Iris pigment epithelial cell (primary cell): ENCODE measurements around the gene SLC35A3.
A peak's percentile ranks its signal among the peaks of the same experiment; 100 is the strongest.
"Not testable (repeated sequence)": the region's sequence is repeated elsewhere in the genome, so short reads cannot be mapped to it uniquely, and the experiment has no call there.

ENCODE experiments used
- DNase-seq: peaks from one replicate; pipeline ENCODE4 v3.0.0-alpha.2; 2011; ENCODE audit warnings: low read depth

SLC35A3 gene

GRCh38 chr1:100036718-100037655 is 67.2 kb downstream of the SLC35A3 start:
- peak; percentile 54 for DNase-seq

GRCh38 chr1:100037656-100037926 is 67.8 kb downstream of the SLC35A3 start:
- DNase-seq = no peak

- DNase-seq = peak; percentile 90
Observed at GRCh38 chr1:100037927-100038659, 68.3 kb downstream of the SLC35A3 start.

DNA sequence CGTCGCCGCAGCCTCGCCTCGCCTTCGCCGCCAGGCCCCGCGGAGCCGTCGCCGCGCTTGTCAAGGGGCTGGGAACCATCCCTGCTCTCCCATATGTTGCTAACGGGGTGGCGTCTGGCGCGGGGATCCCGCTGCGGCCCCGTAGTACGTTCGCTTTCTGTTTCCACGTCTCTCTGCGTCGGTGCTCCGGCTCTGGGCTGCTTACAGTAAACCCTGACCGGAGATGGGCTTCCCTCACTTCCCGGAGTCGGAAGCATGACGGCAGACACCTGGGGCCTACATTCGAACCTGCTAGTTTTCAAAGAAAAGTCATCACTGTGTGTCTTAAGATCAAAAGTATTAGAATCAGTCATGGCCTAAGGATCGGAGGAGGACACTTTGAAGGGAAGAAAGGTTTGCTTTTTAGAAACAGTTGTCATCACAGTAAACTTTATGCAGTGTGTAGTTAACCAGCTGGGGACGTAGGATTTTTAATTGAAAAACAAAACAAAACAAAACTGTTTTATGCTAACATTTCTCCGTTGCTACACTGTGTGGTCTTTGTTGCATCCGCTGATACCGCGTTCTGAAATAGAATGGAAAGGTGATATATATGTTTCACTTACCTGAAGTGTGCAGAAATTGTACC is 69.0 kb downstream of the SLC35A3 start:
- peak; percentile 84 for DNase-seq

DNA sequence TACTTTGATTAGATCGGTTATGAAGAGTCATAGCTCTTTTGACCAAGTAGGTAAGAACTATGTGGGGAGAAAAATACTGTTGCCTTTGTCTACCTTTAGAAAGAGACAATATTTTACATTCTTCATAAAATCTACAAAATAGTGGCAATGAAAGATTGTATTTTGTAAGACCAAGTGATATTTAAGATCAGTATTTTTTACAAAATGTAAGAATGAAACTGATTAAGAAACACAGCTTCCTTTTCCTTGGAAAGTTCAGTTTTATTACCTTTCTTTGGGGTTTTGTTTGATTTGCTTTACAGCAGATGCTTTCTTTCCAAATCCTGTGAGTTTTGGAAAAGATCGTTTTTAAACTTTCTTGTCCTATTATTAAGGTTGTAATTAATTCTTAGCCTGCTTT is 69.8 kb downstream of the SLC35A3 start:
- DNase-seq = no peak

- DNase-seq = no peak
Observed at GRCh38 chr1:100045206-100045605, 75.4 kb downstream of the SLC35A3 start.

GRCh38 chr1:100047235-100047708 is 77.5 kb downstream of the SLC35A3 start:
- not testable (repeated sequence) for DNase-seq

- no peak for DNase-seq
Observed at GRCh38 chr1:100050139-100050538, 80.3 kb downstream of the SLC35A3 start.

GRCh38 chr1:100051401-100051800 is 81.6 kb downstream of the SLC35A3 start:
- no peak for DNase-seq

DNA sequence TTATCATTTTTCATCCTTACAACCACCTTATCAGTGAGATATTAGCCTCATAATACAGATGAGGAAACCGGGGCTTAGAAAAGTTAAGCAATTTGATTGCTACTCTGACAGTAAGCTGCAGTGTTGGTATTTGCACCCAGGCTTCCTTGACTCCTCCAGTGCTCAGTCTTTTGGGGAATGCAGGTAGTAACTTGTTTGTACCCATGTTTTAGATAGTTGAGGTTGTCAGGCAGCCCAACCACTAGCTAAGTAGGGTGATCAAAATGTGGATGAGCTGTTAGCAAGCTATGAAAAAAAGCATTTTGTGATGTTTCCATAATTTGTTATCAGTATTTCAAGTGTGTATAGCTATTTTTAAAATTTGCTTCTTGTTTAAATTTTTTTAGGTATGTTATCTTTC is 82.1 kb downstream of the SLC35A3 start:
- no peak for DNase-seq

- no peak for DNase-seq
Observed at GRCh38 chr1:100053119-100053518, 83.3 kb downstream of the SLC35A3 start.

- no peak for DNase-seq
Observed at GRCh38 chr1:100053727-100054126, 83.9 kb downstream of the SLC35A3 start.

- DNase-seq = no peak
Observed at GRCh38 chr1:100061681-100062080, 91.9 kb downstream of the SLC35A3 start.

DNA sequence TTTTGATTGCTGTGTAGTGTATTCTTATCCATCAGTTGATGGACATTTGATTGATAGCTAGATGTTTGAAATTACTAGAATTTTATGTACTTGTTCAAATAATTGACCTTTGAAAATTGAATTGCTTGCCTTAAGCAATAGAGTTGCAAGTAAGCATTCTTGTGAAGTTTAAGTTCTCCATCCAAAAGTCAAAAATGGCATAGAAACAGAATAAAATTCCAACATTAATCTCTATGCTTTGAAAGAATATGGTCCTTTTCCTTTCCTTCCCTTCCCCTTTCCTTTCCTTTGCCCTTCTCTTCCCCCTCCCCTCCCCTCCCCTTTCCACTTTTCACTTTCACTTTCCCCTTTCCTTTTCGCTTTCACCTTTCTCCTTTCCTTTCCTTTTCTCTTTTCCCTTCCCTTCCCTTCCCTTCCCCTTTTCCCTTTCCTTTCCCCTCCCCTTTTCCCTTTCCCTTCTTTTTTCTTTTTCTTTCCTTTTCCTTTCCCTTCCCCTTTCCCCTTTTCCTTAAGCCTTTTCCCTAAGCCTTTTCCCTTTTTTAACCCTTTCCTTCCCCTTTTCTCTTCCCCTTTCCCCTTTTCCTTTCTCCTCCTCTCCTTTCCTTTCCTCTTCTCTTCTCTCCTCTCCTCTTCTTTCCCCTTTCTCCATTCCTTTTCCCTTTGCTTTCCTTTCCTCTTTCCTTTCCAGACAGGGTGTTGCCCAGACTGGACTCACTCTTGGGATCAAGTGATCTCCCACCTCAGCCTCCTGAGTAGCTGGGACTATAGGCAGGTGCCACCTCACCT is 95.6 kb downstream of the SLC35A3 start:
- no peak for DNase-seq

DNA sequence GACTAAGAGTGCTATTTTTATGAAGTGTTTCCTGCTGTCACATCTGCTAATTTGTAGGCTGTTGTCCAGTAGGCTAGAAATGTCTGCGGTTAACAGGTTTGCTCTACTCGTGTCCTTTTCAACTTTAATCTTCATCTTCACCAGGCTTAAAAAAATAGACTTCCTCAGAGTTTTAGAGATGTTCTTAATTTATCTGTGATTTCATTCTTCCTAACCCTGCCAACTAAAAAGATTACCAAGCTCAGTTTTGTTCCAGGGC is 96.1 kb downstream of the SLC35A3 start:
- DNase-seq = no peak

DNA sequence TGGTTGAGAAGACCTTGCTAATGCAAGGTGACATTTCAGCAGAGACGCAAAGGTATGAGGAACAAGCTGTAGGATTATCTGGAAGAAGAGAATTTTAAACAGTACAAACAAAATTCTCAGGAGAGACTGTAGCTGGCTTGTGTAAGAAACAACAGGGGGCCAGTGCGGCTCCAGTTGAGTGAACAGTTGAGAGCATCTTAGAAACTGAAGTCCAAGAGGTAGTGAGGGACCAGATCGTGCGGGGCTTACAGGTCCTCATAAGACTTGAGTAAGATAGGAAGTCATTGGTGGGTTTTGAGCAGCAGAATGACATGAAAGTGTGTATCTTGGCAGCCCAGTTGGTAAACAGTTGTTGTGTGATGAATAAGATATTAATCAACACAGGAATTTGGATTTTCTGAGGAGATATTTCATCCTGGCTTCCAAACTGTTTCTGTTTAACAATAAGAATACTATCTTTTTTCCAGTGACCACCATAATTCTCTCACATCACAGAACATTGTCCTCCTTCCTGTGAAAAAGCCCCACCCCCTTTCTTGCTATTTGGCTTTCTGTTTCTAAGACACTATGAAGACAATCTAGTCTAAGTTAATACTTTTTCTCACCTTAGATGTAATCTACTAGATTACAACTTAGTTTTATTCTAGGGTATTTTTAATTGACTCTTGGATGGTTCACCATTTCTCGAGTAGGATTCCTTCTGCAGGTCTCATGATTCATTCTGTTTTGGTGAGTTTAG is 100.6 kb downstream of the SLC35A3 start:
- DNase-seq = no peak

DNA sequence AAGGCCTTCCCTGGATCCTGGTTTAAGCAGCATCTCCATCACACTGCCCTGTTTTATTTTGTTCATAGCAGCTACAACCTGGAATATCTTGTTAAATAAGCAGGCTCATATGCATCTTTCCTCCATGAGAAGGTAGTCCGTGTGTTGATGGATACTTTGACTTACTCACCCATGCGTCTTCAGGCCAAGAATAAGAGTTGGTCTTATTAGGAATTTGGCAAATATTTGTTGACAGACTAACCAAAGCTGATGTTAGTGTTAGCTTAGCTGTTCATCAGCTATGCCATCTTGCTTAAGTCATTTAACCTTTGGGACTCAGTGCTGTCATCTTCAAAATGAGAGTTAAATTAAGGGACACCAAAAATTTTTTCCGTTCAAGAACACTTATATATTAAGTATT is 103.7 kb downstream of the SLC35A3 start:
- peak; percentile 13 for DNase-seq

GRCh38 chr1:100074604-100075395 is 105.0 kb downstream of the SLC35A3 start:
- DNase-seq = peak; percentile 13

GRCh38 chr1:100075773-100076172 is 106.0 kb downstream of the SLC35A3 start:
- DNase-seq = peak; percentile 50

GRCh38 chr1:100076319-100076718 is 106.5 kb downstream of the SLC35A3 start:
- DNase-seq = no peak

- DNase-seq = no peak
Observed at GRCh38 chr1:100076744-100077143, 106.9 kb downstream of the SLC35A3 start.
